ENCODE data around the gene SP7.

- TF ChIP-seq GATA2 (IDR thresholded peaks at IDR 0.05; ENCODE audit: low read depth, low read length): no peak
- no peak for TF ChIP-seq GATA3 (IDR thresholded peaks at IDR 0.05; ENCODE audit: low read depth, low read length)
Measured at GRCh38 chr12:53290661-53291060, 45.5 kb downstream of the SP7 start.

Measured in SH-SY5Y (cell line).